Measurements from ENCODE around the gene SHH.
"Not testable (repeated sequence)": the region's sequence is repeated elsewhere in the genome, so short reads cannot be mapped to it uniquely, and the experiment has no call there.

The SHH gene

GRCh38 chr7:155819186-155819585, 6.9 kb upstream of the SHH start:
- no peak for DNase-seq (ENCODE audit: low spot score)

GRCh38 chr7:155818820-155819168, 6.5 kb upstream of the SHH start:
- DNase-seq (ENCODE audit: low spot score): no peak

- no peak for DNase-seq (ENCODE audit: low spot score)
Measured at GRCh38 chr7:155818154-155818819, 6.0 kb upstream of the SHH start.

- not testable (repeated sequence) for DNase-seq (ENCODE audit: low spot score)
Measured at GRCh38 chr7:155817515-155817914, 5.3 kb upstream of the SHH start.

- no peak for DNase-seq (ENCODE audit: low spot score)
Measured at GRCh38 chr7:155816996-155817395, 4.7 kb upstream of the SHH start.

- DNase-seq (ENCODE audit: low spot score): no peak
Measured at GRCh38 chr7:155816192-155816508, 3.9 kb upstream of the SHH start.

- DNase-seq (ENCODE audit: low spot score): peak; percentile 78
Measured at GRCh38 chr7:155815332-155816191, 3.3 kb upstream of the SHH start.

- DNase-seq (ENCODE audit: low spot score): peak; percentile 12
Measured at GRCh38 chr7:155814316-155815276, 2.3 kb upstream of the SHH start.

- no peak for DNase-seq (ENCODE audit: low spot score)
Measured at GRCh38 chr7:155813546-155814315, 1.5 kb upstream of the SHH start.

- no peak for DNase-seq (ENCODE audit: low spot score)
Measured at GRCh38 chr7:155813125-155813524, 862 bp upstream of the SHH start.

GRCh38 chr7:155811560-155811894, 736 bp downstream of the SHH start:
- peak; percentile 75 for DNase-seq (ENCODE audit: low spot score)

GRCh38 chr7:155810770-155811559, 1.3 kb downstream of the SHH start:
- DNase-seq (ENCODE audit: low spot score): peak; percentile 60

- no peak for DNase-seq (ENCODE audit: low spot score)
Measured at GRCh38 chr7:155809947-155810769, 2.1 kb downstream of the SHH start.

- DNase-seq (ENCODE audit: low spot score): peak; percentile 32
Measured at GRCh38 chr7:155809332-155809946, 2.8 kb downstream of the SHH start.

GRCh38 chr7:155808549-155809331, 3.5 kb downstream of the SHH start:
- peak; percentile 75 for DNase-seq (ENCODE audit: low spot score)

- DNase-seq (ENCODE audit: low spot score): peak; percentile 79
Measured at GRCh38 chr7:155807789-155808548, 4.3 kb downstream of the SHH start.

- DNase-seq (ENCODE audit: low spot score): peak; percentile 41
Measured at GRCh38 chr7:155807065-155807671, 5.1 kb downstream of the SHH start.
